LHCN-M2 (cell line): ENCODE data around the gene ATG2A. TPM values are rescaled to one million over a fixed set of nuclear protein-coding genes. Genes with fewer than 3 reads are reported as not detected.

Experiments used
- DNase-seq: peaks from one replicate; pipeline ENCODE4 v3.0.0-alpha.2; 2012; ENCODE audit warnings: low read depth
- total RNA-seq: library from RNA; depleted of rRNA; stranded (reverse); fragments of >200 nt; gene quantifications from 2 replicates; pipeline ENCODE4 v1.2.3, GENCODE V29; 2014

Gene ATG2A
- total RNA-seq, 1 experiment from 2014 or later = 17.7 TPM

- no peak for DNase-seq
These were observed 14.7 kb downstream of the ATG2A start for GRCh38 chr11:64902102-64902900.

DNA sequence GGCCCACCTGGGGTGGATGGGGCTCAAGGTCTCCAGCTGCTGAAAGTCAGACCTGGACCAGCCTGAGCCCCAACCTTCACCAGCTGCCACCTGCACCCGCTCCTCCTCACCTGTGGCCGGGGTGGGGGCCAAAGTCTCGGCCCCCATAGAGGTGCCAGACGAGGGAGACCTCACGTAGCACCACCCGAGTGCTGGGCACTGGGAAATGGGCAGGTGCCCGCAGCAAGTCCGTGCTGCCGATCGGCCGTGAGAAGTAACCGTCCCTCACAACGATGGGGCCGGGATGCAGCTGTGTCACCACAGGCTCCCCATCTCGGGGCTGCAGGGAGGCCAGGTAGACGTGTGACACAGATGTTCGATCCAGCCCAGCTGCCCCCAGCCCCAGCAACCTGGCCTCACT lies 16.2 kb downstream of the ATG2A start:
- no peak for DNase-seq

DNA sequence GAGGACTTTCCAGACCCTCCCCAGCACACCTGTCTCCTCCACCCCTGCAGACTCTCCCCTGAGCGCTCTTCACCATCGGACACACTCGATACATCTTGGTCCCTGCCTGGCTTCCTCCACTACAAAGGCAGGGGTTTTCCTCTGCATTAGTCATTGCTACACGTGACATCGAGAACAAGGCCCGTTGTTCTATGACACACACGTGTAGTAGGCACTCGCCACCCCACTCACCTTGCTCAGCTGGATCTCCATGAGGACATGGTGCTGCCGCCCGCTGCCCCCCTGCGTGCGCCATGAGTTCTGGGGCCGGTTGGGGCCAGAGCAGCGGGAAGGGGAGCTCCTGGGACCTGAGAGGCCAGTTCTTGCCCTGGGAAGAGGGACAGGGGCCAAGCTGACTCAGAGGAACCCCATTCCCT lies 16.7 kb downstream of the ATG2A start:
- DNase-seq = no peak

DNA sequence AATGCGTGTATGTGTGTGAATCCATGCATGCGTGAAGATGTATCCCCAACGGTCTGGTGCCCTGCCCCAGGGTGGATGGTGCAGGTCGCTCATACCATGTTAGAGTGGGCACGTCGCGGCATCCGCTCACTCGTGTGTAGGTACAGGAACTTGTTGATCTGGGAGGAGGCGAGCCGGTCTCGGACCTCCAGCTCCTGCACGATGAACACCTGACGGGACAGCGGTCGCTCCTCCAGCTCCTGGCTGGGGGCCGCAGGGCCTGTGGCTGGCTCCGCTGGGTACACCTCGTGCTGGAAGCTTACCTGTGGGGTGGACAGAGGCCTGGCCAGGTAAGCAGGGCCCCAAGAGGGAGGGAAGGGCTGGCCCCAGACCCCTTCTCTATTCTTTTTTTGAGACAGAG lies 18.5 kb downstream of the ATG2A start:
- no peak for DNase-seq

GRCh38 chr11:64898076-64898445 lies 18.9 kb downstream of the ATG2A start:
- DNase-seq = no peak

DNA sequence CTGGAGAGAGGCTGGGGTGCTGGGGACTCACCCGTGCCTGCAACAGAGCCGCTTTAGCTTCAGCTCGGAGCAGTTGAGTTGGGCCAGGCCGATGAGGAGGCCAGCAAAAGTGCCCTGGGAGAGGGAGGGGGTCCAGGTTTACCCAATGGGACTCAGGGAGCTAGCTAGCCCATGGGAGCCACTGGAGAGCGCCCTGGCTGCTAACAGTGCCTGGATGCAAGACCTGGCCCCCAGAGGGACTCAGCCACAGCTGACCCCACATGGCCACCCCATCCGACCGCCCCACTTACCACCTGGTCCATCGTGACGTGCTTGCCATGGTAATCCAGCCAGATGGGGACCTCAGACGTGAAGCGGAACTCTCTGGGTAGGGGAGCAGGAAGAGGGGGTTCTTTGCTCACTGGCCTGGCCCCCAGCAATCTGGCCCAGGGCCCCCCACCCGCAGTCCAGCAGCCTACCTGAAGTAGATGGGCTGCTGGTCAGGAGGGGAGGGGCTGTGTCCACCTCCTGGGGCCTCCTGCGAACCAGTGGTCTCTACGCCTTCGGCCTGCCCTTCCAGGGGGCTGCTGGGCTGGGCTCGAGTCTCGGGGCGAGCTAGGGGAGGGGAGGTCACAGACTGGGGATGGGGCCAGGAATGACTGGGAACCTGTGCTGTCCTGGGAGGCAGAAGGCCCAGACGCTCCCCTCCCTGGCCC lies 19.5 kb downstream of the ATG2A start:
- no peak for DNase-seq

DNA sequence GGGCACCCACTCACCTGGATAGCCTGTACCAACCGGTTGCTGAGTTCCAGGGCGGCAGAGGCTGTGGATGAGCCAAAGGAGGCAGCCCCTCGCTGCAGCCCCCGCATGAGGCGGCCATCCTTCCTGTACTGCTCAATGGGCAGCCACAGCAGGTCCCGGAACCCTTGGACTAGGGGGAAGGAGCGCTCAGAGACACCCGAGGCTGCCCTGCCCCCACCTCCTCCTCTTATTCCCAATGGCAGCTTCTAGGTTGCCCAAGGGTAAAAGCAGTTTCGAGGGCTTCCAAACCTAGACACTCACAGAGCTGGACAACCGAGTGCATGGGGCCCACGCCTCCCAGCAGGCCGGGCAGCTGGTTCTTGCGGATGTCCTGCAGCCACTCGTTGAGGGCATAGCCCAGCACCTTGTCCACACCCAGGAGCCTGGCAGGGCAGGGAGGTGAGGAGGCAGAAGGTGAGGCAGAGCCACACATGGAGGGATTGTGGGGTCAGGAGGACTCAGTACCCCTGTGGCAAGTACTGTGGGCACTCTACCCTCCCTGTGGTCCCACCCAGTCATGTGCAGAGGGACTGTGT lies 20.5 kb downstream of the ATG2A start:
- DNase-seq = no peak

GRCh38 chr11:64894812-64895452 lies 22.1 kb downstream of the ATG2A start:
- DNase-seq = no peak

DNA sequence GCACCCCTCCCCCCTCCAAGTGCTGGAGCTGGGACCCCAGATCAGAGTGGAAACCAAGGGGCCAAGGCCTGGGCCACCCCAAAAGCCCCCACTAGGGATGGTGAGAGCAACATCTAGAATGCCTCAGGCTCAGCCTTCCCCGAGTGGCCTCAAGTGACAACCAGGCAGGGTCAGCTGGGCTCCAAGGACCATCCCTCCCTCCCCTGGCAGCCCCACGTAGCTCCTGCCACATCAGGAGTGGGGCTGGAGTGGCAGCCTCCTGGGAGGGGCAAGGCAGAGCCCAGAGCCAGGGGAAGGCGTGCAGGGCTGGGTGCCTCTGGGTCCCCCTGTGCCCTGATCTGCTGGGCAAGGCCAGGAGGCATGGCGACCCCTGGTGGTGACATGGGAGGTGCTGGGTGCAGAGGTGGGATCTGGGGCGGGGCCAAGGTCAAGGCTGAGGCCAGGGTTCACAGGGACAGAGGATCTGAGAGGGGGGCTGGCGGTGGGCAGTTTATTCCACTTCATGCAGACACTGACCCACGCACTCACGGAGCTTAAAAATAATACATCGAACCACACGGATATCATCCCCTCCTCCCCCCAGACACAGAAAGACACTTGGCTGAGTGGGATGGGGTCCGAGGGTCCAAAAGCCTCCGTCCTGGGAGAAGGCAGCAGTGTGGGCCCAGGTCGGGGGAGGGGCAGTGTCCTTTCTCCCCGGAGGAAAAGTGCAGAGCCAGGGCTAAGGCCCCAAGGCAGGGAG lies 22.8 kb downstream of the ATG2A start:
- peak; percentile 58 for DNase-seq

GRCh38 chr11:64893194-64894069 lies 23.6 kb downstream of the ATG2A start:
- no peak for DNase-seq

GRCh38 chr11:64892838-64893193 lies 24.2 kb downstream of the ATG2A start:
- DNase-seq = no peak

DNA sequence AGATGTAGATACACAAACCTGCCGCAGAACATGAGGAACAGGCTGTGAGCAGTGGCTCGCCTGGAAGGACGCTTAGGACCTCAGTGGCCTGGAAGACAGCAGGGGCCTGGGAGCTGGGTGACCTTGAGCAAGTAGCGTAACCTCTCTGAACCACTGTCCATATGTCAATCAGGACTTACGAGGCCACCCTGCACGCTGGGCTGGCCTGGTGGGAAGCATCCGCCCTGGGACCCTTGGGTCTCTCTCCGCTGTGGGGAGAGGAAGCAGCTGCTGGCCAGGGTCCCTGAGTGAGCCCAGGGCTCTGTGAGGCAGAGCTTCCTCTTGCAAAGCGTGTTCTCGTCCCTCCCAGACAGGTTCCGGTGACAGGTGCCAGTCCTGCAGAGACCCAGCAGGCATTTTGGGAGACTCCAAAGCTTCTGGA lies 24.6 kb downstream of the ATG2A start:
- no peak for DNase-seq

DNA sequence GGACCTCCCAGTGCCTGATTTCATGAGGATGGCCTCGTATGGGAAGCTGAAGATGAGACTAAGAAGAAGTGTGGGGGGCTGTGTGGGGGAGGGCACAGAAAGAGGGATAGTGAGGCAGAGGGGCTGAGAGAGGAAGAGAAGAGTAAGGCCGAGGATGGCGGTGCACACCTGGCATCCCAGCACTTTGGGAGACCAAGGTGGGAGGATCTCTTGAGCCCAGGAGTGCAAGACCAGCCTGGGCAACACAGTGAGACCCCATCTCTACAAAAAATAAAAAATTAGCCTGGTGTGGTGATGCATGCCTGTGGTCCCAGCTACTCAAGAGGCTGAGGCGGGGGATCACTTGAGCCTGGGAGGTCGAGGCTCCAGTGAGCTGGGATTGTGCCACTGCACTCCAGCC lies 25.1 kb downstream of the ATG2A start:
- no peak for DNase-seq

DNA sequence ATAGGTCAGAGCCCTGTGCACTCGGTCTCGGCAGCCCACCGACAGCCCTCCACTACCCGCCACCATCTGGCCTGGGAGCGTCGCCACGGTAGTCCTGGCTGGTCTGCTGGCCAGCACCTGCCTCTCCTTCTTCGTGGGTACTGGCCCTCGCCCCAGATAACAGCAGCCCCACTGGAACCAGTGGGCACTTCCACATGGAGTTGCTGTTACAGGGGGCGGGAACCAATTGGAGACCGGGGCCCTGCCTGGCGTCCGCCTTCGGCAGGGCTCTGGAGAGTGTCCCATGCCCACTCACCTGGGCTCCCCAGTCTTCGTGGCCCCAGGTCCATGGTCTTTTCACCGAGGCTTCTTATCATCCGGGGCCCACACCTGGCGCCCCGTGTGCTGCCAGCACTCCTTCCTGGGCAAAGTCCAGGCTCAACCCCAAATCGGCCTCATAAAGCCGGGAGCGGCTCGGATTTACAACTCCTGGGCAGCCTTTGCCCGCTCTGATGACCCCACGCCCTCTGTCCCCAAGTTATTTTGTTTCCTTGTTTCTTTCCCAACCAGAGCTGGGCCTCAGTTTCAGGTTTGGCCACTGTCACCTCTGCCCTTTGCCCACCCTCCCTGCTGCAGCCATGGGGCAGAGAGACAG lies 25.7 kb downstream of the ATG2A start:
- DNase-seq = no peak

GRCh38 chr11:64890522-64890939 lies 26.5 kb downstream of the ATG2A start:
- no peak for DNase-seq

DNA sequence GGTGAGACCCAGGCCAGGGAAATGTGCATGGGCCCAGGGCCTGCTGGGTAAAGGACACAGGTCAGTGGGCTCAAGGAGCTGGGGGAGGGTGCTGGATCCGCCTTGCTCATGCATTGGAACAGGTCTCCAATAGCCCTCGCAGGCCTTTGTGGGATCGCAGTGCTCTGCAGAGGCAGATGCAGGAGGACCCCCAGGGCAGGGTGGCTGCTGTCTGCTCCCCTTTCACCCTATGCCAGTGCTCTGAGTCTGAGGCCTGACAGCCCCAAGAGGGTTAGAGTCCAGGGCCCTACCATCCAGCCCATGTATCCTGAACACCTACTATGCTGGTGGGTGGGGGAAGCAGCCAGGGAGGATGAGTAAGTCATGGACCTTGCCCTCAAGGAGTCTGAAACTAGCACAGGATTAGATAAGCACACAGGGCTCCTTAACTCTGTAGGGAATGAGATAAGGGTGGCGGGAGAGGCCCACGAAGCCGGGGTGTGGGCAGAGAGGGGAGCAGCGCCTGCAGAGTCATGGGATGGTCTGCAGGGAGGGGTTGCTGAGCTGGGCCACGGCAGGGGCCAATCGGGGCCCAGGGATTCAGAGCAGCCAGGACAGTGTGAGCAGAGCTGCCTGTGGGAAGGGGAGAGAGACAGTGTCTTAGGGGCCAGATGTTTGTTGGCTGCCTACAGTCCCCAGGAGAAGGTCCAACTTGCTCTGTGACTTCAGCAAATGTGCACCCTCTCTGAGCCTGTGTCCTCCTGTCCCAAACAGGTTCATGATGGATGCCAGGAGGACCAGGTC lies 28.1 kb downstream of the ATG2A start:
- DNase-seq = no peak

GRCh38 chr11:64888406-64888728 lies 28.6 kb downstream of the ATG2A start:
- DNase-seq = no peak

DNA sequence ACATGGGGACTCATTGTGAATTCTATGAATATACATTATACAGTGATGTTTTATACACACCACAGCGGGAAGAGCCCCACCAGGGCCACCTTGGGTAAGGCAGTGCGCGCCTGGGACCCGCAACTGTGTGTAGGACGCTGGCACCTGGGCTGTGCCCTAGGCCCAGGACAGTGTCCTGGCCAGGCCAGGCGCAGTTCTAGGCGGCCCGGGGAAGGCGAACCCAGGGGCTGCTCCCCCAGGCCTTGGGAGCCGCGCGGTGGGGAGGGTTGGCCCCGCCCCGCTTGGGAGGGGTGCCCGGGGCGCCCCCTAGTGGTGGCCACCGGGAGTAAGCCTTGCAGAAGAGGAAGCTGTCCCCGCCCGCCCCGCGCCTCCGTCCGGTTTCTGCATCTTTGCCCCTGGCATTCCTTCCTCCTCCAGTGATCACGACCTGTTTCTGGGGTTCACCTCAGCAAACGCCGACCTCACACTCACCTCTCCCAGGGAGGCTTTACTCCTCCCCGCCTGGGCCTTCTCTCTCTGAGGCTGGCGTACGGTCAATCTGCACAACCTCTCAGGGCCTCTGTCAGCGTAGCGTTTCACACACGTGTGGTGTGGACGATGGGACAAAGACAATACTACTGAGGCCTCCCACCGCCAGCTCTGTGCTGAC lies 29.1 kb downstream of the ATG2A start:
- DNase-seq = peak; percentile 29

DNA sequence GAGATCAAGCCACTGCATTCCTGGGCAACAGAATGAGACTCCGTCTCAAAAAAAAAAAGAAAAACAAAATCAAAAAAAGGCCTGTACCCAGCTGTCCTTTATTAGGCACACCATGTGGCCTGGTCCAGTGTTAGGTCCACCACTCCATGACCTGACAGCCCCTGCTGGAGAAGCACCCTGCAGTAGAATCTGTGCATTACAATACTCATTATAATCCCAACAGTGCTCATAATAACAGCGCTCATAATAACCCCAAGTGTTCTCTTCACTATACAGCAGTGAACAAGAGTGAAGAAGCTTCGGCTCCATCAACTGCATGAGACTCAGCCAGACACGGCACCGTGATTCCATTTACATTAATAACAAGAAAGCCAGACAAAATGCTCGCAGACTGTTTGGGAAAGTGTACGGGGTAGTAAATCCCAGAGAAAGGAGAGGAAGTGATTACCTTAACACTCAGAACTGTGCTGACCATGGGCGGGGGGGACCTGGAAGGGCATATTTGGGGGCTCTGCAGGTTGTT lies 29.7 kb downstream of the ATG2A start:
- DNase-seq = no peak
